ENCODE results near the gene LRRC41. TPM values are rescaled to one million over a fixed set of nuclear protein-coding genes. Genes with fewer than 3 reads are reported as not detected.

LRRC41 gene
- total RNA-seq, 1 experiment from 2014 or later, result 47.5 TPM

DNA sequence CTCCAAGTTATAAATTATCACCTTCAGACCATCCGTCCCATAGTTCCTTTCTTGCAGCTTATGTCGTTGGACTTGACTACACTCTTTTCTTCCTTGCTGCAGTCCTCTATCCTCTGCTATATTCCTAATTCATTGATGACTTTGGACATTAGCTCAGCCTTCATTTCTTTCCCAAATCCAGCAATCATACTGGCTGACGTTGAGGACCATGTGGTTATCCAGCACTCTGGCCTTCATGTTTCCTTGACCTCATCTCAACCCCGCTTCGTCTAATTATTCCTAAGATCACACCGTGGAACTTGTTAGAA is 28.4 kb downstream of the LRRC41 start:
- H3K27ac Mint-ChIP-seq (ENCODE audit: unreplicated experiment), result no peak overlapping the region
- no peaks in the 10 kb centered on the region for H3K9me3 Mint-ChIP-seq (ENCODE audit: low read depth, unreplicated experiment)
- TF ChIP-seq, protein P1, sequence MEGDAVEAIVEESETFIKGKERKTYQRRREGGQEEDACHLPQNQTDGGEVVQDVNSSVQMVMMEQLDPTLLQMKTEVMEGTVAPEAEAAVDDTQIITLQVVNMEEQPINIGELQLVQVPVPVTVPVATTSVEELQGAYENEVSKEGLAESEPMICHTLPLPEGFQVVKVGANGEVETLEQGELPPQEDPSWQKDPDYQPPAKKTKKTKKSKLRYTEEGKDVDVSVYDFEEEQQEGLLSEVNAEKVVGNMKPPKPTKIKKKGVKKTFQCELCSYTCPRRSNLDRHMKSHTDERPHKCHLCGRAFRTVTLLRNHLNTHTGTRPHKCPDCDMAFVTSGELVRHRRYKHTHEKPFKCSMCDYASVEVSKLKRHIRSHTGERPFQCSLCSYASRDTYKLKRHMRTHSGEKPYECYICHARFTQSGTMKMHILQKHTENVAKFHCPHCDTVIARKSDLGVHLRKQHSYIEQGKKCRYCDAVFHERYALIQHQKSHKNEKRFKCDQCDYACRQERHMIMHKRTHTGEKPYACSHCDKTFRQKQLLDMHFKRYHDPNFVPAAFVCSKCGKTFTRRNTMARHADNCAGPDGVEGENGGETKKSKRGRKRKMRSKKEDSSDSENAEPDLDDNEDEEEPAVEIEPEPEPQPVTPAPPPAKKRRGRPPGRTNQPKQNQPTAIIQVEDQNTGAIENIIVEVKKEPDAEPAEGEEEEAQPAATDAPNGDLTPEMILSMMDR (IDR thresholded peaks at IDR 0.05; ENCODE audit: unreplicated experiment), result no peak
- H3K4me1 Mint-ChIP-seq (ENCODE audit: low read depth, unreplicated experiment), result no peaks in the 10 kb centered on the region
- BruUV-seq (replicated peaks), result no TSS peak
- intact Hi-C loops (cut with micrococcal nuclease; ENCODE audit: unreplicated experiment), result no loop called here
- H3K27me3 Mint-ChIP-seq (ENCODE audit: unreplicated experiment), result no peaks in the 10 kb centered on the region
- H3K4me3 Mint-ChIP-seq (ENCODE audit: low read depth, unreplicated experiment), result no peak overlapping the region
- no peak for DNase-seq
- peaks cover 33% of the 10 kb centered on the region for H3K36me3 Mint-ChIP-seq (ENCODE audit: insufficient read depth, unreplicated experiment)
- CTCF ChIA-PET, result no interaction called here

DNA sequence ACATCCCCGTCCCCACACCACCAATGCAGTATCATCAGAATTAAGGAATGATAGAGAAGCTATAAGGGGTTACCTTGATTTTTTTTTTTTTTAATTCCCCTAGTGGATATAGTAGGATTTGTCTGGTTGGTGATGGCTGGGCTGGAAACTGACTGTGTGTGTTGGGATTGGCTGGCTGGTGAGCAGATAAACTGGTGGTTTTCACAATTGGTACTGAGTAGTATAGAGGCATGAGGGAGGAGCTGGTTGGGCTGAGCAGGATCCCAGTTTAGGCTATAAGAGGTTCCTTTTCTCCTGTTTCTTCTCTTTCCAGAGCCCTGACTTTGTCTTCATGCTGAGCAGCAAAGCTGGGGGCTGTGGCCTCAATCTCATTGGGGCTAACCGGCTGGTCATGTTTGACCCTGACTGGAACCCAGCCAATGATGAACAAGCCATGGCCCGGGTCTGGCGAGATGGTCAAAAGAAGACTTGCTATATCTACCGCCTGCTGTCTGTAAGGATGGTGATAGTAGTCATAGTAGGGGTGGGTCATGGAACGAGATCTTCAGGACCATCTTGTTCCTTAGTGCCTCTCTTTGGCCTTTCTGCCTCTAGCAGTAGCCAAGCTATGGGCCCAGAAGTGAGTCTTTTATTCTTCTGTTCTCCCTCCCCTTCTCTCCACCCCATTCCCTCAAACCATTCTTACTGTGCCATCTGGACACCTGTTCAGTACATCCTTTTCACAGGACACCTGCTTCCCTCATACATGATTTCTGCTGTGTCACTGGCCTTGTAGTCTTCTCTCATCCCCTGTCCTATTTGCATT is 29.0 kb downstream of the LRRC41 start:
- peaks cover 33% of the 10 kb centered on the region for H3K36me3 Mint-ChIP-seq (ENCODE audit: insufficient read depth, unreplicated experiment)
- H3K4me1 Mint-ChIP-seq (ENCODE audit: low read depth, unreplicated experiment), result no peaks in the 10 kb centered on the region
- no peak overlapping the region for H3K27ac Mint-ChIP-seq (ENCODE audit: unreplicated experiment)
- no peaks in the 10 kb centered on the region for H3K9me3 Mint-ChIP-seq (ENCODE audit: low read depth, unreplicated experiment)
- no TSS peak for BruUV-seq (replicated peaks)
- no peaks in the 10 kb centered on the region for H3K27me3 Mint-ChIP-seq (ENCODE audit: unreplicated experiment)
- no peak for DNase-seq
- CTCF ChIA-PET, result interaction anchor here (0.6 to 1.0 kb wide), 2 partner anchors 87 to 392 kb away, joined by 3 to 5 read pairs; no protein-coding TSS in a partner anchor
- H3K4me3 Mint-ChIP-seq (ENCODE audit: low read depth, unreplicated experiment), result no peak overlapping the region
- TF ChIP-seq, protein P1 (IDR thresholded peaks at IDR 0.05; ENCODE audit: unreplicated experiment), result no peak
- intact Hi-C loops (cut with micrococcal nuclease; ENCODE audit: unreplicated experiment), result no loop called here

- CTCF ChIA-PET, result no interaction called here
- H3K36me3 Mint-ChIP-seq (ENCODE audit: insufficient read depth, unreplicated experiment), result peaks cover 15% of the 10 kb centered on the region
- H3K27ac Mint-ChIP-seq (ENCODE audit: unreplicated experiment), result no peak overlapping the region
- intact Hi-C loops (cut with micrococcal nuclease; ENCODE audit: unreplicated experiment), result no loop called here
- no peak overlapping the region for H3K4me3 Mint-ChIP-seq (ENCODE audit: low read depth, unreplicated experiment)
- no peak for DNase-seq
- no peaks in the 10 kb centered on the region for H3K4me1 Mint-ChIP-seq (ENCODE audit: low read depth, unreplicated experiment)
- H3K9me3 Mint-ChIP-seq (ENCODE audit: low read depth, unreplicated experiment), result no peaks in the 10 kb centered on the region
- BruUV-seq (replicated peaks), result no TSS peak
- H3K27me3 Mint-ChIP-seq (ENCODE audit: unreplicated experiment), result no peaks in the 10 kb centered on the region
- TF ChIP-seq, protein P1 (IDR thresholded peaks at IDR 0.05; ENCODE audit: unreplicated experiment), result no peak
Observed at GRCh38 chr1:46268578-46268977, 34.8 kb downstream of the LRRC41 start.

DNA sequence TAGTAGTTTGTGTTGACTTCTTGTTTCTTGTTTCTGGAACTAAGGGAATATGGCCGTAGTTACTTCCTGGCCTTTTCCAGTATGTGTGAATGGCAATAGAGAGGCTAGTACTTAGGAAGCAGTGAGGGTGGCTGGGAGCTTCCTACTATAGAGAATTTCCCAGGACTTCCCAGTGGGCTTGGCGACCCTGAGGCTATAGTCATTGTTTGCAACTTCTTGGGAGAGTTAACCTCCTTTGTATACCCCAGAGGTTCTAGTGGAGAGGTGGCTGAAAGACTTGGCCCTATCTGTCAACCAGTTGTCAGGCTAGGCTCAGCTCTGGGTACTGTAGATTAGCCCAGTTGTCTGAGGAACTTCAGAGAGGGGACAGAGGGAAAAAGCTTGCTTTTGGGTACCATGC is 40.3 kb downstream of the LRRC41 start:
- no TSS peak for BruUV-seq (replicated peaks)
- TF ChIP-seq, protein P1 (IDR thresholded peaks at IDR 0.05; ENCODE audit: unreplicated experiment), result no peak
- Mint-ChIP-seq H3K4me1 (ENCODE audit: low read depth, unreplicated experiment) (no peaks in the 10 kb centered on the region), H3K4me3 (ENCODE audit: low read depth, unreplicated experiment) (no peak overlapping the region), H3K27ac (ENCODE audit: unreplicated experiment) (no peak overlapping the region), H3K9me3 (ENCODE audit: low read depth, unreplicated experiment) (no peaks in the 10 kb centered on the region), H3K36me3 (ENCODE audit: insufficient read depth, unreplicated experiment) (peaks cover 24% of the 10 kb centered on the region), H3K27me3 (ENCODE audit: unreplicated experiment) (no peaks in the 10 kb centered on the region)
- CTCF ChIA-PET, result no interaction called here
- no peak for DNase-seq
- intact Hi-C loops (cut with micrococcal nuclease; ENCODE audit: unreplicated experiment), result no loop called here

All from Calu3 (cell line).